ENCODE results near the gene SPAG16.
"Not testable (repeated sequence)": the region's sequence is repeated elsewhere in the genome, so short reads cannot be mapped to it uniquely, and the experiment has no call there.

Gene SPAG16

GRCh38 chr2:213410687-213411086, 126.4 kb downstream of the SPAG16 start:
- not testable (repeated sequence) for DNase-seq (ENCODE audit: low spot score)

GRCh38 chr2:213411582-213412289, 127.5 kb downstream of the SPAG16 start:
- DNase-seq (ENCODE audit: low spot score), result no peak

- DNase-seq (ENCODE audit: low spot score), result no peak
These were observed 130.8 kb downstream of the SPAG16 start for GRCh38 chr2:213415093-213415492.

GRCh38 chr2:213416832-213417231, 132.6 kb downstream of the SPAG16 start:
- DNase-seq (ENCODE audit: low spot score), result no peak

- DNase-seq (ENCODE audit: low spot score), result no peak
These were observed 135.7 kb downstream of the SPAG16 start for GRCh38 chr2:213419980-213420379.

GRCh38 chr2:213420828-213421385, 136.6 kb downstream of the SPAG16 start:
- no peak for DNase-seq (ENCODE audit: low spot score)

GRCh38 chr2:213422211-213422610, 137.9 kb downstream of the SPAG16 start:
- DNase-seq (ENCODE audit: low spot score), result no peak

- no peak for DNase-seq (ENCODE audit: low spot score)
These were observed 141.4 kb downstream of the SPAG16 start for GRCh38 chr2:213425618-213426017.

- DNase-seq (ENCODE audit: low spot score), result no peak
These were observed 145.3 kb downstream of the SPAG16 start for GRCh38 chr2:213429516-213429915.

- DNase-seq (ENCODE audit: low spot score), result no peak
These were observed 159.7 kb downstream of the SPAG16 start for GRCh38 chr2:213443921-213444320.

GRCh38 chr2:213451542-213452239, 167.4 kb downstream of the SPAG16 start:
- DNase-seq (ENCODE audit: low spot score), result no peak

GRCh38 chr2:213455316-213456008, 171.2 kb downstream of the SPAG16 start:
- no peak for DNase-seq (ENCODE audit: low spot score)

- DNase-seq (ENCODE audit: low spot score), result no peak
These were observed 191.2 kb downstream of the SPAG16 start for GRCh38 chr2:213475433-213475832.

- DNase-seq (ENCODE audit: low spot score), result peak; percentile 22
These were observed 192.4 kb downstream of the SPAG16 start for GRCh38 chr2:213476641-213477040.

GRCh38 chr2:213490087-213490486, 205.8 kb downstream of the SPAG16 start:
- no peak for DNase-seq (ENCODE audit: low spot score)

- DNase-seq (ENCODE audit: low spot score), result no peak
These were observed 207.1 kb downstream of the SPAG16 start for GRCh38 chr2:213491376-213491775.

GRCh38 chr2:213496226-213496625, 212.0 kb downstream of the SPAG16 start:
- no peak for DNase-seq (ENCODE audit: low spot score)

GRCh38 chr2:213500881-213501280, 216.6 kb downstream of the SPAG16 start:
- DNase-seq (ENCODE audit: low spot score), result no peak

- DNase-seq (ENCODE audit: low spot score), result no peak
These were observed 239.9 kb downstream of the SPAG16 start for GRCh38 chr2:213524164-213524563.

- no peak for DNase-seq (ENCODE audit: low spot score)
These were observed 253.3 kb downstream of the SPAG16 start for GRCh38 chr2:213537579-213537978.

GRCh38 chr2:213544940-213545339, 260.7 kb downstream of the SPAG16 start:
- no peak for DNase-seq (ENCODE audit: low spot score)

- no peak for DNase-seq (ENCODE audit: low spot score)
These were observed 261.2 kb downstream of the SPAG16 start for GRCh38 chr2:213545481-213545880.

Data from GM03348 (cell line).